PC-3 (cell line): ENCODE measurements around the gene ANKRD60.

ENCODE experiments used
- EZH2 ChIP-seq: fragments of 300-600 bp; sonication (generic); IDR thresholded peaks from one replicate; pipeline ENCODE4 v1.6.1; 2017; ENCODE audit warnings: antibody characterized with exemption, mild to moderate bottlenecking, low read length; ENCODE audit not compliant: unreplicated experiment
- TF ChIP-seq, protein P1 (sequence below): fragments of 300-600 bp; sonication (generic); conservative IDR thresholded peaks from 2 replicates; pipeline ENCODE4 v1.5.1; 2017; ENCODE audit warnings: antibody characterized with exemption, low read depth, mild to moderate bottlenecking, low read length

DNA sequence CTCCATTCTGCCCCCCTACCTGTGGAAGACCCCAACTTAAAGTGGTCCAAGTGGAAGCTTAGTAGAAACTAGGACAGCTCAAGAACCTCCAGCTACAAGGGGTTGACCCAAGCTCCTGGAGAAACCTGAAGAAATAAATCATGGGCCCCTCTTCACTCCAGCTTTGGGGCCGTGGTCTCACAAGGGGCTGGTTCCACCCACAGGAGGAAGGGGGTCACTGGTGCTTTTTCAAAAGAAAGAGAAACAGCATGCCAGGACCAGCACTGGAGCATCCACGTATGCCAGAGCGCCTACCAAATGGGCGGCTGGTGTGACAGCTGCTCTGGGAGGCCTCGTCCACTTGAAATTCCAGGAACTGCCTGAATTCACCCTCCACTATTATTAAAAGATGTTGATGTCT is 14.4 kb upstream of the ANKRD60 start:
- TF ChIP-seq, protein P1, sequence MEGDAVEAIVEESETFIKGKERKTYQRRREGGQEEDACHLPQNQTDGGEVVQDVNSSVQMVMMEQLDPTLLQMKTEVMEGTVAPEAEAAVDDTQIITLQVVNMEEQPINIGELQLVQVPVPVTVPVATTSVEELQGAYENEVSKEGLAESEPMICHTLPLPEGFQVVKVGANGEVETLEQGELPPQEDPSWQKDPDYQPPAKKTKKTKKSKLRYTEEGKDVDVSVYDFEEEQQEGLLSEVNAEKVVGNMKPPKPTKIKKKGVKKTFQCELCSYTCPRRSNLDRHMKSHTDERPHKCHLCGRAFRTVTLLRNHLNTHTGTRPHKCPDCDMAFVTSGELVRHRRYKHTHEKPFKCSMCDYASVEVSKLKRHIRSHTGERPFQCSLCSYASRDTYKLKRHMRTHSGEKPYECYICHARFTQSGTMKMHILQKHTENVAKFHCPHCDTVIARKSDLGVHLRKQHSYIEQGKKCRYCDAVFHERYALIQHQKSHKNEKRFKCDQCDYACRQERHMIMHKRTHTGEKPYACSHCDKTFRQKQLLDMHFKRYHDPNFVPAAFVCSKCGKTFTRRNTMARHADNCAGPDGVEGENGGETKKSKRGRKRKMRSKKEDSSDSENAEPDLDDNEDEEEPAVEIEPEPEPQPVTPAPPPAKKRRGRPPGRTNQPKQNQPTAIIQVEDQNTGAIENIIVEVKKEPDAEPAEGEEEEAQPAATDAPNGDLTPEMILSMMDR: no peak
- TF ChIP-seq EZH2: no peak
